ENCODE data around the gene UBE2Q2. TPM values are rescaled to one million over a fixed set of nuclear protein-coding genes. Genes with fewer than 3 reads are reported as not detected.
"Not testable (repeated sequence)": the region's sequence is repeated elsewhere in the genome, so short reads cannot be mapped to it uniquely, and the experiment has no call there.

Gene UBE2Q2
- total RNA-seq, 1 donor from 2014 or later, result 20.5 TPM

GRCh38 chr15:75861750-75862402 is 18.6 kb downstream of the UBE2Q2 start:
- H3K36me3 Mint-ChIP-seq (ENCODE audit: low read depth), result peaks cover 35% of the 10 kb centered on the region
- peaks cover 44% of the 10 kb centered on the region for H3K4me1 Mint-ChIP-seq (ENCODE audit: low read depth)
- no peak for DNase-seq (ENCODE audit: low spot score)
- no peak overlapping the region for H3K27ac Mint-ChIP-seq
- no peak overlapping the region for H3K4me3 Mint-ChIP-seq
- no peaks in the 10 kb centered on the region for H3K9me3 Mint-ChIP-seq
- intact Hi-C loops (cut with micrococcal nuclease), result no loop called here
- no peaks in the 10 kb centered on the region for H3K27me3 Mint-ChIP-seq (ENCODE audit: insufficient read depth)

- no peak overlapping the region for H3K4me3 Mint-ChIP-seq
- peaks cover 35% of the 10 kb centered on the region for H3K36me3 Mint-ChIP-seq (ENCODE audit: low read depth)
- peaks cover 51% of the 10 kb centered on the region for H3K4me1 Mint-ChIP-seq (ENCODE audit: low read depth)
- no peak for DNase-seq (ENCODE audit: low spot score)
- no peak overlapping the region for H3K27ac Mint-ChIP-seq
- intact Hi-C loops (cut with micrococcal nuclease), result no loop called here
- H3K27me3 Mint-ChIP-seq (ENCODE audit: insufficient read depth), result no peaks in the 10 kb centered on the region
- H3K9me3 Mint-ChIP-seq, result no peaks in the 10 kb centered on the region
Measured at GRCh38 chr15:75862796-75863195, 19.5 kb downstream of the UBE2Q2 start.

GRCh38 chr15:75864213-75865059 is 21.2 kb downstream of the UBE2Q2 start:
- Mint-ChIP-seq H3K27me3 (ENCODE audit: insufficient read depth) (no peaks in the 10 kb centered on the region), H3K27ac (no peak overlapping the region), H3K4me3 (no peak overlapping the region), H3K36me3 (ENCODE audit: low read depth) (peaks cover 29% of the 10 kb centered on the region), H3K4me1 (ENCODE audit: low read depth) (peaks cover 41% of the 10 kb centered on the region), H3K9me3 (no peaks in the 10 kb centered on the region)
- intact Hi-C loops (cut with micrococcal nuclease), result no loop called here
- no peak for DNase-seq (ENCODE audit: low spot score)

- Mint-ChIP-seq H3K36me3 (ENCODE audit: low read depth) (peaks cover 26% of the 10 kb centered on the region), H3K4me1 (ENCODE audit: low read depth) (peaks cover 34% of the 10 kb centered on the region)
- DNase-seq (ENCODE audit: low spot score); H3K4me3 Mint-ChIP-seq; H3K9me3 Mint-ChIP-seq; intact Hi-C loops (cut with micrococcal nuclease); H3K27me3 Mint-ChIP-seq (ENCODE audit: insufficient read depth); H3K27ac Mint-ChIP-seq: not testable (repeated sequence)
Measured at GRCh38 chr15:75866045-75866444, 22.8 kb downstream of the UBE2Q2 start.

GRCh38 chr15:75866916-75867315 is 23.7 kb downstream of the UBE2Q2 start:
- no peak overlapping the region for H3K27ac Mint-ChIP-seq
- intact Hi-C loops (cut with micrococcal nuclease), result no loop called here
- DNase-seq (ENCODE audit: low spot score), result no peak
- no peak overlapping the region for H3K4me3 Mint-ChIP-seq
- peaks cover 34% of the 10 kb centered on the region for H3K4me1 Mint-ChIP-seq (ENCODE audit: low read depth)
- H3K36me3 Mint-ChIP-seq (ENCODE audit: low read depth), result peaks cover 25% of the 10 kb centered on the region
- H3K27me3 Mint-ChIP-seq (ENCODE audit: insufficient read depth), result no peaks in the 10 kb centered on the region
- H3K9me3 Mint-ChIP-seq, result no peaks in the 10 kb centered on the region

GRCh38 chr15:75867449-75867848 is 24.2 kb downstream of the UBE2Q2 start:
- no peak for DNase-seq (ENCODE audit: low spot score)
- intact Hi-C loops (cut with micrococcal nuclease), result no loop called here
- Mint-ChIP-seq H3K27ac (no peak overlapping the region), H3K4me3 (no peak overlapping the region), H3K36me3 (ENCODE audit: low read depth) (peaks cover 22% of the 10 kb centered on the region), H3K4me1 (ENCODE audit: low read depth) (peaks cover 34% of the 10 kb centered on the region), H3K9me3 (no peaks in the 10 kb centered on the region), H3K27me3 (ENCODE audit: insufficient read depth) (no peaks in the 10 kb centered on the region)

GRCh38 chr15:75868019-75868418 is 24.8 kb downstream of the UBE2Q2 start:
- intact Hi-C loops (cut with micrococcal nuclease), result no loop called here
- no peaks in the 10 kb centered on the region for H3K9me3 Mint-ChIP-seq
- no peaks in the 10 kb centered on the region for H3K27me3 Mint-ChIP-seq (ENCODE audit: insufficient read depth)
- no peak overlapping the region for H3K27ac Mint-ChIP-seq
- no peak for DNase-seq (ENCODE audit: low spot score)
- peaks cover 20% of the 10 kb centered on the region for H3K36me3 Mint-ChIP-seq (ENCODE audit: low read depth)
- peaks cover 34% of the 10 kb centered on the region for H3K4me1 Mint-ChIP-seq (ENCODE audit: low read depth)
- no peak overlapping the region for H3K4me3 Mint-ChIP-seq

GRCh38 chr15:75869446-75869845 is 26.2 kb downstream of the UBE2Q2 start:
- H3K4me1 Mint-ChIP-seq (ENCODE audit: low read depth), result peaks cover 37% of the 10 kb centered on the region
- no peaks in the 10 kb centered on the region for H3K9me3 Mint-ChIP-seq
- DNase-seq (ENCODE audit: low spot score), result no peak
- H3K27me3 Mint-ChIP-seq (ENCODE audit: insufficient read depth), result no peaks in the 10 kb centered on the region
- no peak overlapping the region for H3K4me3 Mint-ChIP-seq
- H3K36me3 Mint-ChIP-seq (ENCODE audit: low read depth), result peaks cover 25% of the 10 kb centered on the region
- no peak overlapping the region for H3K27ac Mint-ChIP-seq
- intact Hi-C loops (cut with micrococcal nuclease), result no loop called here

- H3K4me3 Mint-ChIP-seq; intact Hi-C loops (cut with micrococcal nuclease); H3K27me3 Mint-ChIP-seq (ENCODE audit: insufficient read depth); H3K9me3 Mint-ChIP-seq; H3K27ac Mint-ChIP-seq; DNase-seq (ENCODE audit: low spot score): not testable (repeated sequence)
- Mint-ChIP-seq H3K36me3 (ENCODE audit: low read depth) (peaks cover 37% of the 10 kb centered on the region), H3K4me1 (ENCODE audit: low read depth) (peaks cover 31% of the 10 kb centered on the region)
Measured at GRCh38 chr15:75871589-75871988, 28.3 kb downstream of the UBE2Q2 start.

- no peaks in the 10 kb centered on the region for H3K27me3 Mint-ChIP-seq (ENCODE audit: insufficient read depth)
- intact Hi-C loops (cut with micrococcal nuclease), result no loop called here
Measured at GRCh38 chr15:75872403-75872990, 29.2 kb downstream of the UBE2Q2 start.

GRCh38 chr15:75884041-75884440 is 40.8 kb downstream of the UBE2Q2 start:
- DNase-seq (ENCODE audit: low spot score), result no peak
- Mint-ChIP-seq H3K27ac (no peak overlapping the region), H3K4me1 (ENCODE audit: low read depth) (no peaks in the 10 kb centered on the region), H3K9me3 (no peaks in the 10 kb centered on the region), H3K27me3 (ENCODE audit: insufficient read depth) (no peaks in the 10 kb centered on the region), H3K4me3 (no peak overlapping the region), H3K36me3 (ENCODE audit: low read depth) (peaks cover 32% of the 10 kb centered on the region)
- intact Hi-C loops (cut with micrococcal nuclease), result no loop called here

More at GRCh38 chr15:75872403-75872990, 29.2 kb downstream of the UBE2Q2 start:
- no peak overlapping the region for H3K27ac Mint-ChIP-seq
- peaks cover 22% of the 10 kb centered on the region for H3K4me1 Mint-ChIP-seq (ENCODE audit: low read depth)
- H3K9me3 Mint-ChIP-seq, result no peaks in the 10 kb centered on the region
- no peak overlapping the region for H3K4me3 Mint-ChIP-seq
- peaks cover 39% of the 10 kb centered on the region for H3K36me3 Mint-ChIP-seq (ENCODE audit: low read depth)
- DNase-seq (ENCODE audit: low spot score), result no peak

- H3K9me3 Mint-ChIP-seq, result no peaks in the 10 kb centered on the region
- H3K27me3 Mint-ChIP-seq (ENCODE audit: insufficient read depth), result no peaks in the 10 kb centered on the region
- H3K4me3 Mint-ChIP-seq, result no peak overlapping the region
- DNase-seq (ENCODE audit: low spot score), result no peak
- intact Hi-C loops (cut with micrococcal nuclease), result no loop called here
- H3K27ac Mint-ChIP-seq, result no peak overlapping the region
- peaks cover 24% of the 10 kb centered on the region for H3K36me3 Mint-ChIP-seq (ENCODE audit: low read depth)
- peaks cover 14% of the 10 kb centered on the region for H3K4me1 Mint-ChIP-seq (ENCODE audit: low read depth)
Measured at GRCh38 chr15:75887178-75887577, 43.9 kb downstream of the UBE2Q2 start.

GRCh38 chr15:75891895-75892294 is 48.6 kb downstream of the UBE2Q2 start:
- no peak for DNase-seq (ENCODE audit: low spot score)
- peak overlapping the region; percentile 63 for H3K27ac Mint-ChIP-seq
- intact Hi-C loops (cut with micrococcal nuclease), result no loop called here
- peaks cover 15% of the 10 kb centered on the region for H3K4me1 Mint-ChIP-seq (ENCODE audit: low read depth)
- no peak overlapping the region for H3K4me3 Mint-ChIP-seq
- H3K27me3 Mint-ChIP-seq (ENCODE audit: insufficient read depth), result no peaks in the 10 kb centered on the region
- no peaks in the 10 kb centered on the region for H3K9me3 Mint-ChIP-seq
- peaks cover 30% of the 10 kb centered on the region for H3K36me3 Mint-ChIP-seq (ENCODE audit: low read depth)

Measured in activated T-helper 1 cell treated with anti-CD3 and anti-CD28 coated beads, Interleukin-12 subunit alpha, Interleukin-12 subunit beta, Interleukin-2, Interleukin-4 antibody, amounts not matched to agents 30 ng/mL and 10 ng/mL and 1 ng/mL, durations not matched to agents 14 hours and 24 hours and 36 hours (primary cell).